Gastroesophageal sphincter (tissue), 4 donors: ENCODE results near the gene SALL1. TPM values are rescaled to one million over a fixed set of nuclear protein-coding genes. Genes with fewer than 3 reads are reported as not detected.

Experiments
- ATAC-seq: fragments of 150-250 bp; one replicate; pipeline ENCODE4 v1.9.1; 2016; ENCODE audit warnings: mild to moderate bottlenecking, moderate library complexity
- H3K27ac ChIP-seq, 4 donors: fragments of 200-600 bp; sonication (generic) in 3 of 4; 1 replicate in 3 of 4; 2 replicates in 1 of 4; pipeline ENCODE4 v1.5.1; 2016 to 2019
- H3K27me3 ChIP-seq: fragments of 200-600 bp; sonication (generic); one replicate; pipeline ENCODE4 v1.5.1; 2019
- H3K36me3 ChIP-seq, 2 donors: fragments of 200-600 bp; sonication (generic); one replicate each; pipeline ENCODE4 v1.5.1; 2019; ENCODE audit warnings: control low read depth in 1 of 2
- H3K4me1 ChIP-seq, 3 donors: fragments of 200-600 bp; sonication (generic); 1 replicate in 2 of 3; 2 replicates in 1 of 3; pipeline ENCODE4 v1.5.1; 2016 to 2019; ENCODE audit warnings: control low read depth in 2 of 3
- H3K4me3 ChIP-seq, 2 donors: fragments of 200-600 bp; sonication (generic); one replicate each; pipeline ENCODE4 v1.5.1; 2019; ENCODE audit warnings: mild to moderate bottlenecking in 1 of 2, moderate library complexity in 1 of 2
- H3K9me3 ChIP-seq, 3 donors: fragments of 200-600 bp; sonication (generic); one replicate each; pipeline ENCODE4 v1.5.1; 2017 to 2019; ENCODE audit warnings: control low read depth in 2 of 3
- EP300 ChIP-seq: sonication (generic); formaldehyde crosslinking; IDR thresholded peaks from one replicate; pipeline ENCODE4 v1.6.1; 2017; ENCODE audit warnings: antibody characterized with exemption, mild to moderate bottlenecking
- POLR2A ChIP-seq, 2 donors: fragments of 450-650 bp; IDR thresholded peaks; one replicate each; pipeline ENCODE4 v1.6.1; 2017; ENCODE audit warnings: antibody characterized with exemption in 2 of 2, mild to moderate bottlenecking in 2 of 2, moderate library complexity in 1 of 2
- POLR2AphosphoS5 ChIP-seq: sonication (generic); formaldehyde crosslinking; IDR thresholded peaks from one replicate; pipeline ENCODE4 v1.6.1; 2017; ENCODE audit warnings: antibody characterized with exemption
- WGBS, 2 donors: methylation state at CpG; one replicate each; pipeline ENCODE4 v1.1.5; 2018; ENCODE audit warnings: low coverage in 1 of 2; 5-methylcytosine and 5-hydroxymethylcytosine counted together
- total RNA-seq, 4 donors: library from RNA; depleted of rRNA; stranded (reverse); fragments of >200 nt; gene quantifications; one replicate each; pipeline ENCODE4 v1.1.0, GENCODE V29; 2016
- TF ChIP-seq, protein P1 (sequence below), 4 experiments: fragments of 200-600 bp in 2 of 4; fragments of 450-650 bp in 2 of 4; sonication (generic) in 1 of 4; IDR thresholded peaks; one replicate each; pipeline ENCODE4 v1.5.1; 2017 to 2019; ENCODE audit warnings: antibody characterized with exemption in 4 of 4, mild to moderate bottlenecking in 2 of 4, moderate library complexity in 2 of 4

Gene SALL1
- total RNA-seq, 4 donors from 2014 or later = not detected

DNA sequence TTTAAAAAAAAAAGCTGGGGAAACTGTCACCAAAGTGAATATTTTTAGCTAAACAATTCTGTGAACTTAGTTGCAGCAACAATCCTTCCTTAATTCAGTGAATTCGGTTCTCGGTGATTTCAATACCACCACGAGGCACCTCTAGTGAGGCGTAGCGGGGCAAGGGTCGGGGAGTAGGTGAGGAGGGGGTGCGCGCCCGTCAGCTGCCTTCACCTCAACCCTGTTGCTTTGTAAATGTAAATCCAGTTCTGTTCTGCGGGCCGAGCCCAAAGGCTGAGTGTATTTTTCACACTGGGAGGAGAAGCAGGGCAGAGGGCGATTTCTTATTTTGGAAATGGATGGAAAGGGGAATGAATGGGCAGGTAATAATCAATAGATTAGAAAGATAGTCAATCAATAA lies 17.4 kb downstream of the SALL1 start:
- WGBS, 2 donors = 9% methylated on average over 12 of the region's 12 CpGs; no CpG with 5 or more reads in 1 of the 2 donors
- Histone ChIP-seq H3K27me3 (peaks cover 80% of the 10 kb centered on the region), H3K4me3 (no peak overlapping the region), H3K4me1 (peaks cover 0 to 11% (median 0%) of the 10 kb centered on the region in 3 donors), H3K9me3 (no peaks in the 10 kb centered on the region), H3K36me3 (no peaks in the 10 kb centered on the region), H3K27ac (no peak overlapping the region)
- no peak for ATAC-seq
- TF ChIP-seq, protein P1, sequence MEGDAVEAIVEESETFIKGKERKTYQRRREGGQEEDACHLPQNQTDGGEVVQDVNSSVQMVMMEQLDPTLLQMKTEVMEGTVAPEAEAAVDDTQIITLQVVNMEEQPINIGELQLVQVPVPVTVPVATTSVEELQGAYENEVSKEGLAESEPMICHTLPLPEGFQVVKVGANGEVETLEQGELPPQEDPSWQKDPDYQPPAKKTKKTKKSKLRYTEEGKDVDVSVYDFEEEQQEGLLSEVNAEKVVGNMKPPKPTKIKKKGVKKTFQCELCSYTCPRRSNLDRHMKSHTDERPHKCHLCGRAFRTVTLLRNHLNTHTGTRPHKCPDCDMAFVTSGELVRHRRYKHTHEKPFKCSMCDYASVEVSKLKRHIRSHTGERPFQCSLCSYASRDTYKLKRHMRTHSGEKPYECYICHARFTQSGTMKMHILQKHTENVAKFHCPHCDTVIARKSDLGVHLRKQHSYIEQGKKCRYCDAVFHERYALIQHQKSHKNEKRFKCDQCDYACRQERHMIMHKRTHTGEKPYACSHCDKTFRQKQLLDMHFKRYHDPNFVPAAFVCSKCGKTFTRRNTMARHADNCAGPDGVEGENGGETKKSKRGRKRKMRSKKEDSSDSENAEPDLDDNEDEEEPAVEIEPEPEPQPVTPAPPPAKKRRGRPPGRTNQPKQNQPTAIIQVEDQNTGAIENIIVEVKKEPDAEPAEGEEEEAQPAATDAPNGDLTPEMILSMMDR (IDR thresholded peaks at IDR 0.05) = no peak
- TF ChIP-seq EP300 (no peak), POLR2AphosphoS5 (no peak), POLR2A (IDR thresholded peaks at IDR 0.05) (no peak)

DNA sequence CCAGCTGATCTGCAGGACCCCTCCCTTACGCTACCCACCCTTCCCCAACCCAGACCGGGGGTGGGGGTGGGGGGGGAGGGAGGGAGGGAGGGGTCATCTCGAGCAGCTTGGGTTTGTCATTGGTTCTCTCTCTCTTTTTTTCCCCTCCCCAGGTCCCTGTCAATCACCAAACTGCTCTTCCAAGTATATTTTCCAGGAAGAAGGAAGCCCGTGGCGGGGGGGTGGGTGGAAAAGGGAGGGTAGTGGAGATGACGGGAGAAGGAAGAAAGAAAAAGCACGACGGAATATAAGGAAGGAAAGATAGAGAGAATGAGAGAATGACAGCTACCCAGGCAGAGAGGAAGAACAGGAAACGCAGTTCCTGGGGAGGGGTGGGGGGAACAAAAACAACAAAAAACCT lies 17.9 kb downstream of the SALL1 start:
- 5 to 11% methylated on average over 4 to 5 of the region's 9 CpGs for WGBS, 2 donors
- ATAC-seq = no peak
- TF ChIP-seq, protein P1 (IDR thresholded peaks at IDR 0.05) = no peak
- TF ChIP-seq POLR2AphosphoS5 (no peak), EP300 (no peak), POLR2A (IDR thresholded peaks at IDR 0.05) (no peak)

DNA sequence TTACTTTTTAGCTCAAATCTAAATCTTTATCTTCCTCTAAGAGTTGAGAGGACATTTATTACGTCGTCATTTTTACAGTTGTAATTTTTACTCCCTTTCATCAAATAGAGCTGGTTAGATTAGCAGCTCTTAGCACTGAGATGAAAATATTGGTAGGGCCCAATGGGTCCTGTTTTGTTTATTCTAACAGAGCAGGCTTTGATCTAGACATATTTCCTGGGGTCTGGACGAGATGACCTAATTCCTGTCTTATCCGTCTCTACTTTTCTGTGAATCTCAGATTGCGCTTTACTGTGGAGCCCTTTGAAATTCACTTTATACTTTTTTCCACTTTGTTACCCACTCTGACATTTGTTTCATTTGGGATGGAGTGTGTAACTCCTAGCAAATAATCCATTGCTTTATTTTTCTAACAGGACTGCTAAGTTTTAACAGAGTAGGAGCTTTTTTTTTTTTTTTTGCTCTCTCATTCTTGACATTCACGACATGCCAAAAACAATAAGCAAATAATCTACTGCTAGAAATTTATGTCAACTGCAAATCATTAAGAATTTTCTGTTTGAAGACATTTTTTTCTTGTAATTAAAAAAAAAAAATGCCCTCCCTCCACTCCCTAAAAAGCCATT lies 18.5 kb downstream of the SALL1 start:
- H3K4me3 ChIP-seq = no peak overlapping the region
- no peak for TF ChIP-seq EP300
- TF ChIP-seq POLR2AphosphoS5 = no peak
- TF ChIP-seq POLR2A (IDR thresholded peaks at IDR 0.05) = no peak
- TF ChIP-seq, protein P1 (IDR thresholded peaks at IDR 0.05) = no peak
- H3K36me3 ChIP-seq = no peaks in the 10 kb centered on the region
- no peaks in the 10 kb centered on the region for H3K9me3 ChIP-seq
- no peak overlapping the region for H3K27ac ChIP-seq
- peaks cover 0 to 11% (median 0%) of the 10 kb centered on the region in 3 donors for H3K4me1 ChIP-seq
- 53 to 58% methylated on average over 6 of the region's 6 CpGs for WGBS, 2 donors
- peaks cover 75% of the 10 kb centered on the region for H3K27me3 ChIP-seq
- no peak for ATAC-seq

More for the DNA sequence above, 17.9 kb downstream of the SALL1 start:
- Histone ChIP-seq H3K27me3 (peaks cover 78% of the 10 kb centered on the region), H3K4me3 (no peak overlapping the region), H3K9me3 (no peaks in the 10 kb centered on the region), H3K27ac (no peak overlapping the region), H3K36me3 (no peaks in the 10 kb centered on the region), H3K4me1 (peaks cover 0 to 11% (median 0%) of the 10 kb centered on the region in 3 donors)

DNA sequence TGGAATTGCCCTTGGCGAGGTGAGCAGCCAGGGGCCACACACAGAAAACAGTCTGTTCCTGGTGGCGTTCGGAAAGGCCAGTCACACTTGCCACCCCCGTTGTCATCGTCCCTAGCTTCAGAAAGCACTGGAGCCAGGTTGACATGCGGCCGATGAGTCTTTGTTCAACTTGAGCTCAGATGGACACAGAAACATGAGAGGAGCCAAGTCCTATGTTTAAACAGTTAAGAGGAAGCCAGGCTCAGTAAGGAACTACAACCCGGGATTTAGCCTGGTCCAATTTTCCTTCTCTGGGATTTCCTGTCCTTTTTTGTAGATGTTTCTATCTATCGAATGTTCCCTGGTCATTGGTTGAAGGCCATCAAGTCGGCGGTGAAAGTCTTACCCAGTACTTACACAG lies 19.5 kb downstream of the SALL1 start:
- H3K9me3 ChIP-seq = no peaks in the 10 kb centered on the region
- TF ChIP-seq, protein P1 (IDR thresholded peaks at IDR 0.05) = no peak
- TF ChIP-seq POLR2A (IDR thresholded peaks at IDR 0.05) (no peak), POLR2AphosphoS5 (no peak), EP300 (no peak)
- 20 to 81% methylated on average over 1 to 7 of the region's 11 CpGs for WGBS, 2 donors
- peaks cover 0 to 11% (median 0%) of the 10 kb centered on the region in 3 donors for H3K4me1 ChIP-seq
- no peaks in the 10 kb centered on the region for H3K36me3 ChIP-seq
- H3K4me3 ChIP-seq = no peak overlapping the region
- peaks cover 73% of the 10 kb centered on the region for H3K27me3 ChIP-seq
- ATAC-seq = no peak
- H3K27ac ChIP-seq = no peak overlapping the region

DNA sequence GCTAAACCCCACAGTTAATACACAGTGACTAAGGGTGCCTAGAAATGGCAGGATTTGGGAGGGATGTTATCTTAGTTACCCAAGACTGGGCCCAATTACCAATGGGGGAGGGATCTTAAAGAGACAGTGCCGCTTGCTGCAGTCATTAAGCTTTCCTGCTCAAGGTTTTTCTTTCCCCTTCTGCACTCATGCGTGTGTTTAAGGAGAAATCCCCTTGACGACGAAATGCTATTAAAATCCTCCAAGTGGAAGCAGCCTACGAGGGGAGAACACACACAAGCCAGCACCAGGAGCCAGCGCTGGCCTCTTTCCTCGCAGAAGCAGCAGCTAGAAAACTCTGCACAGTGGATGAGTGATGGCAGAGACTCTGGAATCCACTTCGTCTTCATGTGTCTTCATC lies 22.0 kb downstream of the SALL1 start:
- Histone ChIP-seq H3K9me3 (no peaks in the 10 kb centered on the region), H3K27ac (no peak overlapping the region), H3K4me1 (peaks cover 0 to 5% (median 0%) of the 10 kb centered on the region in 3 donors), H3K4me3 (no peak overlapping the region), H3K27me3 (peaks cover 73% of the 10 kb centered on the region), H3K36me3 (no peaks in the 10 kb centered on the region)
- 29 to 47% methylated on average over 4 to 6 of the region's 8 CpGs for WGBS, 2 donors
- TF ChIP-seq POLR2AphosphoS5 = no peak
- no peak for TF ChIP-seq POLR2A (IDR thresholded peaks at IDR 0.05)
- TF ChIP-seq, protein P1 (IDR thresholded peaks at IDR 0.05) = no peak
- no peak for TF ChIP-seq EP300
- ATAC-seq = no peak
